ENCODE measurements around the gene KRT82.
"Not testable (repeated sequence)": the region's sequence is repeated elsewhere in the genome, so short reads cannot be mapped to it uniquely, and the experiment has no call there.

Gene KRT82

GRCh38 chr12:52358575-52359350, 47.4 kb downstream of the KRT82 start:
- peak; percentile 29 to 33 for DNase-seq

GRCh38 chr12:52356762-52357580, 49.2 kb downstream of the KRT82 start:
- no peak for DNase-seq

GRCh38 chr12:52356031-52356761, 49.9 kb downstream of the KRT82 start:
- no peak for DNase-seq

GRCh38 chr12:52355176-52355575, 51.0 kb downstream of the KRT82 start:
- no peak for DNase-seq

- DNase-seq: no peak
These were observed 51.9 kb downstream of the KRT82 start for GRCh38 chr12:52354200-52354599.

- no peak for DNase-seq
These were observed 52.4 kb downstream of the KRT82 start for GRCh38 chr12:52353766-52354165.

GRCh38 chr12:52352951-52353350, 53.2 kb downstream of the KRT82 start:
- DNase-seq: no peak

GRCh38 chr12:52351196-52352059, 54.7 kb downstream of the KRT82 start:
- DNase-seq: peak; percentile 44 to 53

- DNase-seq: no peak
These were observed 55.3 kb downstream of the KRT82 start for GRCh38 chr12:52350786-52351185.

- DNase-seq: no peak
These were observed 56.0 kb downstream of the KRT82 start for GRCh38 chr12:52350021-52350620.

GRCh38 chr12:52349196-52349595, 56.9 kb downstream of the KRT82 start:
- DNase-seq: no peak

GRCh38 chr12:52347551-52348510, 58.3 kb downstream of the KRT82 start:
- no peak for DNase-seq

GRCh38 chr12:52347016-52347415, 59.1 kb downstream of the KRT82 start:
- no peak for DNase-seq

GRCh38 chr12:52346593-52346992, 59.5 kb downstream of the KRT82 start:
- no peak for DNase-seq

GRCh38 chr12:52345041-52345440, 61.1 kb downstream of the KRT82 start:
- not testable (repeated sequence) for DNase-seq

GRCh38 chr12:52344111-52344510, 62.0 kb downstream of the KRT82 start:
- no peak for DNase-seq
